HG02973 (cell line): Measurements from ENCODE around the gene MOSPD3.

Source experiments
- ATAC-seq: cut with Tn5 transposase; IDR thresholded peaks from one replicate; pipeline ENCODE4 v1.9.1; 2021; ENCODE audit warnings: moderate library complexity; ENCODE audit not compliant: unreplicated experiment

The MOSPD3 gene

GRCh38 chr7:100590077-100590737, 22.1 kb upstream of the MOSPD3 start:
- ATAC-seq, result no peak

GRCh38 chr7:100591596-100591995, 20.7 kb upstream of the MOSPD3 start:
- ATAC-seq, result no peak

GRCh38 chr7:100595188-100595587, 17.2 kb upstream of the MOSPD3 start:
- ATAC-seq, result no peak

GRCh38 chr7:100598425-100598824, 13.9 kb upstream of the MOSPD3 start:
- no peak for ATAC-seq

GRCh38 chr7:100599911-100600729, 12.2 kb upstream of the MOSPD3 start:
- no peak for ATAC-seq

GRCh38 chr7:100600730-100601038, 11.7 kb upstream of the MOSPD3 start:
- ATAC-seq, result no peak

- ATAC-seq, result no peak
Measured at GRCh38 chr7:100602889-100603725, 9.2 kb upstream of the MOSPD3 start.

GRCh38 chr7:100603726-100604027, 8.7 kb upstream of the MOSPD3 start:
- ATAC-seq, result no peak

GRCh38 chr7:100604028-100604975, 8.0 kb upstream of the MOSPD3 start:
- ATAC-seq, result peak; percentile 42

GRCh38 chr7:100604976-100605911, 7.1 kb upstream of the MOSPD3 start:
- ATAC-seq, result no peak

- ATAC-seq, result no peak
Measured at GRCh38 chr7:100606313-100606712, 6.0 kb upstream of the MOSPD3 start.

- no peak for ATAC-seq
Measured at GRCh38 chr7:100607111-100607510, 5.2 kb upstream of the MOSPD3 start.

- no peak for ATAC-seq
Measured at GRCh38 chr7:100609958-100610357, 2.4 kb upstream of the MOSPD3 start.

- ATAC-seq, result peak; percentile 4
Measured at GRCh38 chr7:100612730-100613390, 520 bp downstream of the MOSPD3 start.

GRCh38 chr7:100613412-100614175, 1.3 kb downstream of the MOSPD3 start:
- ATAC-seq, result no peak

- ATAC-seq, result no peak
Measured at GRCh38 chr7:100614308-100614861, 2.0 kb downstream of the MOSPD3 start.

GRCh38 chr7:100620239-100620638, 7.9 kb downstream of the MOSPD3 start:
- no peak for ATAC-seq

- no peak for ATAC-seq
Measured at GRCh38 chr7:100620804-100621203, 8.5 kb downstream of the MOSPD3 start.
